Left colon (tissue), 2 donors: Measurements from ENCODE around the gene CIAO3. TPM values are rescaled to one million over a fixed set of nuclear protein-coding genes. Genes with fewer than 3 reads are reported as not detected.
A peak's percentile ranks its signal among the peaks of the same experiment; 100 is the strongest.
"Not testable (repeated sequence)": the region's sequence is repeated elsewhere in the genome, so short reads cannot be mapped to it uniquely, and the experiment has no call there.

ENCODE experiments used
- ATAC-seq: fragments of 200-7000 bp; cut with Tn5 transposase; one replicate; pipeline ENCODE4 v1.9.1; 2020; ENCODE audit warnings: mild to moderate bottlenecking, moderate library complexity
- DNase-seq, 2 donors: peaks; one replicate each; pipeline ENCODE4 v3.0.0-alpha.2; 2020
- intact Hi-C, 2 donors: fragments of 100-400 bp; cut with DNase I in 1 of 2; cut with micrococcal nuclease in 1 of 2; formaldehyde crosslinking; loops; one replicate each; pipeline versions ENCODE4 v1.11.2 to v1.14.0; 2022; cut with DNase I, micrococcal nuclease
- total RNA-seq, 2 donors: library from RNA; stranded (reverse); fragmentation: NEBNext Ultra II Directional; extraction: Animal tissue kit (Norgen Biotek cat#: 25700); gene quantifications; one replicate each; pipeline ENCODE4 v1.2.1, GENCODE V29; 2021
- donor health status: DM: no; HTN: no; CAD: no.
- donor health status: DM: yes; HTN: yes; CAD: no.

CIAO3 gene
- total RNA-seq, 2 donors from 2014 or later: 36.0 to 50.2 TPM

DNA sequence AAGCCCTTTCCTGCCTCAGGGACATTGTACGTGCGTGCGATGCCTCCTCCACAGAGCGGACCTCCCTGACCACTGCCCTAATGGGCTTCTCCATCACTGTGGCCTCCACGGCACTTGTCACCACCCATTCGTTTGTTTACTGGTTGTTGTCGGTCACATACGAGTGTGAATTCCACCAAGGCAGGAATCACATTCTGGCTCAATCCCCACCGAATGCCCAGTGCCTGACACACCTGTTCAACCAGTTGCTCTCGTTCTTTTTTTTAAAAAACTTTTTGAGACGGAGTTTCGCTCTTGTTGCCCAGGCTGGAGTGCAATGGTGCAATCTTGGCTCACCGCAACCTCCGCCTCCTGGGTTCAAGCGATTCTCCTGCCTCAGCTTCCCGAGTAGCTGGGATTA lies 49.6 kb downstream of the CIAO3 start:
- DNase-seq, ATAC-seq, intact Hi-C loops: not testable (repeated sequence)

DNA sequence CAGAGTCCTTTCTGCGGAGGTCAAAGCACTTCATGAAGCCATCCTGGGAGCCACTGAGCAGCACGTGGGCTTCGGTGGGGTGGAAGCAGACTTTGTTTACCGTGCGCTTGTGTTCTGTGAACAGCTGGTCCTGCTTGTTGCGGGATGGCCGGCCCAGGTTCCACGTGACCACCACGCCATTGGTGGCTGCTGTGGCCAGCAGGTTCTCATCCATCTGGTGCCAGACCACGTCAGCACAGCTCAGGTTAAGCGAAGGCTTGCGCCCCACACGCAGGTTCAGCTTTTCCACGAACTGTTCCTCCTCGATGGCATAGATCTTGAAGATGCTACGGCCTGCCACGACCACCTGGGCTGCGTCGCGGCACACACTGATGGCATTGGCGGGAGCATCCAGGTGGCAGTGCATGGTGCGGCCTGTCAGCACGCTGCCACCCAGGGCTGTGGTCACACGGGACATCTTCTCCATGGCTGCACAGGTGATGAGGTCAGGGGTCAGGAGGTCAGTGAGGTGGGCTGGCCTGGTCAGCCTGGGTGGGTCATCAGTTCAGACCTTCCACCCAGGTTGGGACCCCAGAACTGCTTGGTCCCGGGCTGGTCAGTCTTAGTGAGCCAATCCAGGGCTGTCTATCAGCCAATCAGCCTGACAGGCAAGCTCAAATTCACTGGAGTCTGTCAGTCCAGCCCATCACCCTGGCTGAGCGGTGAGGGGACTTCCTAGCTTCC lies 51.5 kb downstream of the CIAO3 start:
- intact Hi-C loops: no loop called here
- DNase-seq (no peak), ATAC-seq (peak; percentile 1)

DNA sequence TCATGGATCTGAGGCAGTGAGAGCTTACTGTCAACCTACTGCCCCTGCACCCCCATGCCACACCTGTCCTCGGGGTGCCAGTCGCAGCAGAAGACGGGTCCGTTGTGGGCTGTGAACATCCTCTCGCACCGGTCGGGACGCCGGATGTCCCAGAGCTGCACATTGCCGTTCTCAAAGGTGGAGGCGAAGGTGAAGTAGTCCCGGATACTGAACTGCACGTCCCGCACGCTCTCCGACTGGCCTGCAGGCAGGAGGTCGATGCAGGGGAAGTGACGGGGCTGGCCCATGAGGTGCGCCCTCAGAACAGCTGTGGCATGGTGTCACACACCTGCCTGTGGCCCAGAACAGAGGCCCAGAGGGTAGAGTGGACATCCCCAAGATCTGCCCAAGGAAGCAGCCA lies 53.3 kb downstream of the CIAO3 start:
- no peak for ATAC-seq
- DNase-seq: no peak
- intact Hi-C loops: no loop called here

DNA sequence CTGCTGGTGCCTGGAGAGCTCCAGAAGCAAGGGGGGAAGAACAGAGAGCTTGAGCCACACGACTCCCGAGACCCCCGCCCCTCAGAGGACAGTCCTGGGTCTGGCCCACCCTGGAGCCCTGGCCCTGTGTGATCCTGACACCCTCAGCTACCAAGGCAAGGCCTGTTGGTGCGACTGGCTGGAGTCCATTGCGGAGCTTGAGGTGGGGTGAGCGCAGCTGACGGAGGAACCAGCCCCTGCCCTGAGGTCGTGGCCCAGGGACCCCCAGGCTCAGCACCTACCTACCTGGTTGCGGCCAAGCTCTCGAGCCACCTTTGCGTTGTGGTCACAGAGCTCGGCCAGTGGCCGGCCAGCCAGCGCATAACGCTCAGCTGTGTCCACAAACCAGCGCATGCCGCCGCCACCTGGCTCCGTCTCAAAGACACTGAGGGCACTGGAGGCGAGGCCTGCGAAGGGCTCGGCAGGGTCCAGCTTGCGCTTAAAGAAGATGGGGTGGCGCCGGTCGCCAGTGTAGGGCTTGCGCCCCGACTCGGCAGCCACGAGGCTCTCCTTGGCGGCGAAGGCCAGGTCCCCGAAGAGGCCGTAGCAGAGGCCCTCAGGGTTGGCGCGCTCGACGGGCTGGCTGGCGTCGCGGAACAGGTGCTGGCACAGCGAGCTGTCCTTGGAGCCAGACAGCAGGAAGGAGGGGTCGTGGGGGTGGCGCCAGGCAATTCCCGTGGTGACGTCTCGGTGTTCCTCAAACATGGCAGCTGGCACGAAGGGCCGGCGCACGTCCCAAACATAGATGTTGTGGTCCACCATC lies 54.1 kb downstream of the CIAO3 start:
- DNase-seq (no peak), ATAC-seq (no peak)
- intact Hi-C loops: no loop called here

DNA sequence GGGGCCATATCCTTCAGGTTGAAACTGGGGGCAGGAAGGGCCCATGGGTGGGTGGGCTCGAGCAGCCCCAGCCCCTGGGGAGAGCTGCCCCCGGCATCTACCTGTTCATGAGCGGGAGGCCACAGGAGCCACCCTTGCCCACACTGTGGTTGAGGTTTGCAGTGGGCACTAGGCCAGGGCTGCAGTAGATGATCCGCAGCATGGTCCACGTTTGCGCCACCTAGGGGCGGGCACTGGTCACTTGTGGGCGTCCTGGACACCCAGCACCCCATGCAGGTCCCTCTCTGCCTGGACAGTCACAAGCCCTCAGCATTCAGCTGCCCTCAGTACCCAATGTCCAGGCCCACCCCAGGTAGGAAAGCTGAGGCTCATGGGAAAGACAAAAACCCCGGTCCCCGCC lies 54.8 kb downstream of the CIAO3 start:
- ATAC-seq: peak; percentile 13
- peak in 1 of 2 donors; percentile 72 for DNase-seq
- intact Hi-C loops: no loop called here

DNA sequence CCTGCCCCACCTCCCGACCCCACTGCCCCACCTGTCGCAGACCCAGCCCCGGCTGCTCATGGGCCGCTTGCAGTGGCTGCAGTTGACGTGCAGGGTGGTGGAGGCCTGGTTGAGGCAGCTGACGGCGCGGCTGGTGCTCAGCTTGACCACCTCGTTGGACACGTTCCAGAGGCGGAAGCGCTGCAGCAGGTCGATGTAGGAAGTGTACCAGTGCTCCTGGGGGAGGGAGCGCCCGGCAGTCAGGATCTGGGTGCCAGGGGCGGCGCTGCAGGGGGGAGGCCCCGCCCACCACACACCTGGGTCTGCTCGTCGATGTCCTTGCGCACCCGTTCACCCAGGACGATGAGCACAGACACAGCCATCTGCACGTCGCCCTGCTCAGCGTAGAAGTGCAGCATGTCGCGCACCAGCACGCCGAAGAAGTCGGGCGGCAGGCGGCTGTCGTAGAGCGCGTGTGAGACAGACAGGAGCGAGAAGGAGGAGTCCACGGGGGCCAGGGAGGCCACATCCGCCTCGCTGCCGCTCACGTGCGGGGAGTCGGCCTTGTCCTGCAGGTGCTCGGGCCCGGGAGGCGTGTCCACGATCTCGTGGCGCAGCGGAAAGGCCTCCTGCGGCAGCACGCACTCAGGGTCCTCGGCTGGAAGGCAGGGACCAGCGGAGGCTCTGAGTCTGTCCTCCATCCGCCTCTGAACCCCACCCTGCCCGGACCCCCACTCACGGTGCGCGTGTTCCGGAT lies 55.7 kb downstream of the CIAO3 start:
- no peak for ATAC-seq
- intact Hi-C loops: no loop called here
- DNase-seq: peak in 1 of 2 donors; percentile 46

DNA sequence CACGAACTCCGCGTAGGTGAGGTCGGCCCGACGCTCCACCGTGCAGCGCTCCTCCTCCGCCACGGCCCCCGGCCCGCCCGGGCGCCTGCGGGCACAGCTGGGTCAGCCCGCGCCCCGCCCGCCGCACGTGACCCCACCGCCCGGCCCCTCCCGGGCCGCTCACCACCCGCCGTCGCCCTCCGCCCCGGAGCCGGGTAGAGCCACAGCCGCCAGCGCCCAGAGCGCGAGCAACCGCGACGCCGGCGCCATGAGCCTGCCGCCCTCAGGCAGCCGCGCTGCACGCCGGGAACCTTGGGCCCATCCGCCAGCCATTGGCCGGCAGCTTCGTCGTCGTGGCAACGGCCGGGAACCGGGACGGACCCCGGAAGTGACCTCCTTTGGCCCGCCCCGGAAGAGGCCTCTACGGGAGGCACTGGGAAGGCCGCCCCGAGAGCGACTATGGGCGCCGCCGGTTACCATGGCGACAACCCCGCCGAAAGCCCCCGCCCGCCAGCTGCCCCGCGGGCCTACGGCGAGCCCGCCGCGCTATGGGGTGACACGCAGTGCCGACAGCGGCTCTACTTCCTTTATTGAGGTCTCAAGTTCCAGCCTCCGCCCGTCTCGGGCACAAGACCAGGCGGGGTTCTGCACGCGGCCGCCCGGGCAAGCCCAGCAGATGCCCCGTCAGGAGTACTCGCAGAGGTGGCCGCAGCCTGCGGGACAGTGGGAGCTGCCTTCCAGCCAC lies 56.6 kb downstream of the CIAO3 start, which contains the start of gene JMJD8:
JMJD8 (minus strand) TSS at position 264 of the 724 bp plus-strand sequence; CDS start at position 249, 15 bp downstream.
- intact Hi-C loops: no loop called here
- ATAC-seq (peak; percentile 69), DNase-seq (peak; percentile 97 to 99)

DNA sequence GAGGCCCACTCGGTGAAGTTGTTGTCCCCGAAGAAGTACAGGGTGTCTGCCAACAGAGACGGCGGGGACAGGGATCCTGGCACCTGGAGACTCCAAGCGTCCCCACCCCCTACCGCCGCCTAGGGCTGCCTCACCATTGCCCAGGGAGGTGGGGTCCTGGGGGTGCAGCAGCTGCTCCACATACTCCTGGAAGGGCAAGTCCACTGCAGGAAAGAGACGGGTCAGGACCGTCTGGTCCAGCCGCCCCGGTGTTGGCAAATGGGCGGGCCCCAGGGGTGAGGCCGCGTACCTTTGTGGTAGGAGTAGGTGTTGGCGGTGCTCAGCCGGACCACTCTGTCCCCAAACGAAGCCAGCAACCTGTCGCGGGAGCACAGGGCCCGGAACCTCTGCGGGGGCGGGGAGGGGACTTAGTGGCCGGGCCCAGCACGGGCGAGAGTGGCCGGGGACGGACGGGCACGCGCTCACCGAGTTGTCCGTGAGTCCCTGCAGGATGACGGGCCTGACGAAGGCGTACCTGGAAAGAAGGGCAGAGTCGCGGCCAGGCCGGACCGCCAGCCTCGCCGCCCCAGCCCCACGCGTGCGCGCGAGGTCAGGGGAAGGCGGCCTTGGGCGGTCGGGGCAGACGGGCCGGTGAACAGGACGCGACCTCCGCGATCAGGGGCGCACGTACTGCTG lies 57.3 kb downstream of the CIAO3 start:
- intact Hi-C loops: no loop called here
- ATAC-seq (no peak), DNase-seq (no peak)

DNA sequence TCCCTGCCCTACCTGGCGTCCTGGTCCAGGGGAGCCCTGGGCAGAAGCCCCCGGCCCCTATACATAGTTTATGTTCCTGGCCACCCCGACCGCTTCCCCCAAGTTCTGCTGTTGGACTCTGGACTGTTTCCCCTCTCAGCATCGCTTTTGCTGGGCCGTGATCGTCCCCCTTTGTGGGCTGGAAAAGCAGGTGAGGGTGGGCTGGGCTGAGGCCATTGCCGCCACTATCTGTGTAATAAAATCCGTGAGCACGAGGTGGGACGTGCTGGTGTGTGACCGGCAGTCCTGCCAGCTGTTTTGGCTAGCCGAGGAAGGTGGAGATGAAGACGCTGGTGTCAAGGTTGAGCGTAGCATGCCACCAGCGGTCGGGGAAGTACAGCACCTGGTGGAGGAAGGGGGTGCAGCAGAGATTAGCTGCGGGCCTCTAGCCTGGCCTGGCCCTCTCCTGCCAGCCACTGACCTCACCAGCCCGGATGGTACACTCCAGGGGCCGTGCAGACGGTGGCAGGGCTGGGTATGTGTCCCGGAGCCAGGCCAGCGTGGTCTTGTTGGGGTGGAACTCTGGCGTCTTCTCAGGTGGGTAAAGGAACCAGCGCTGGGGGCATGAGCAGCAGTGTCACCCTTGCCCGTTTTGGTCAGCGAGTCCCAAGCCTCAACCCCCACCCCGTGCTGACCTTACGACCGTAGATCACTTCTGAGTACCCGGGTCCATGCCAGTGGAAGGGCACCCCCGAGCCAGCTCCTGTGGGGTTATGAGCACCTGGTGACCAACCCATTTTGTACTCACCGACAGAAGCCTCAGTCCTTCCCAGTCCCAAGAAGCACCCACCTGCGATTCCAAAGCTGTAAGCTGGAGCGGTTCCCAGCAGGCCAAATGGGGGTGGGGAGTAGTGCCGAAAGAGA lies 58.1 kb downstream of the CIAO3 start:
- no peak for ATAC-seq
- intact Hi-C loops: no loop called here
- no peak for DNase-seq

DNA sequence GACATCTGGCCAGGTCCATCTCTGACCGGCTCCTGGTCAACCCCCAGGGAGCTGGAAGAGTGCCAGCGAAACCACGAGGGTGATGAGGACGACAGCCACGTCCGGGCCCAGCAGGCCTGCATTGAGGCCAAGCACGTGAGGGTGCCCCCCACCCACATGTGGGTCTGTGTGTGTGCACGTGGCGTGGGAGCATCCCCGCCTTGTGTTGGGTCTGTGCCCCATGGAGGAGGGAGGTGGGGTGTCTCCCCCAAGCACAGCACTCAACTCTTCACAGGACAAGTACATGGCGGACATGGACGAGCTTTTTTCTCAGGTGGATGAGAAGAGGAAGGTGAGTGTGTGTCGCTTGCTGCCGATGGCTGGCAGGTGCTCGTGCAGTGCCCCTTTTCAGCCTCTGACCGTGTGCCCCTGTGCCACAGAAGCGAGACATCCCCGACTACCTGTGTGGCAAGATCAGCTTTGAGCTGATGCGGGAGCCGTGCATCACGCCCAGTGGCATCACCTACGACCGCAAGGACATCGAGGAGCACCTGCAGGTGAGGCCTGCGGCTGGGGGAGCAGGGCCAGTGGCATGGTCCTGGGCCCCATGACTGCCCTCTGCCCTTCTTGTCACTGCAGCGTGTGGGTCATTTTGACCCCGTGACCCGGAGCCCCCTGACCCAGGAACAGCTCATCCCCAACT lies 58.9 kb downstream of the CIAO3 start:
- DNase-seq: no peak
- no peak for ATAC-seq
- intact Hi-C loops: no loop called here

DNA sequence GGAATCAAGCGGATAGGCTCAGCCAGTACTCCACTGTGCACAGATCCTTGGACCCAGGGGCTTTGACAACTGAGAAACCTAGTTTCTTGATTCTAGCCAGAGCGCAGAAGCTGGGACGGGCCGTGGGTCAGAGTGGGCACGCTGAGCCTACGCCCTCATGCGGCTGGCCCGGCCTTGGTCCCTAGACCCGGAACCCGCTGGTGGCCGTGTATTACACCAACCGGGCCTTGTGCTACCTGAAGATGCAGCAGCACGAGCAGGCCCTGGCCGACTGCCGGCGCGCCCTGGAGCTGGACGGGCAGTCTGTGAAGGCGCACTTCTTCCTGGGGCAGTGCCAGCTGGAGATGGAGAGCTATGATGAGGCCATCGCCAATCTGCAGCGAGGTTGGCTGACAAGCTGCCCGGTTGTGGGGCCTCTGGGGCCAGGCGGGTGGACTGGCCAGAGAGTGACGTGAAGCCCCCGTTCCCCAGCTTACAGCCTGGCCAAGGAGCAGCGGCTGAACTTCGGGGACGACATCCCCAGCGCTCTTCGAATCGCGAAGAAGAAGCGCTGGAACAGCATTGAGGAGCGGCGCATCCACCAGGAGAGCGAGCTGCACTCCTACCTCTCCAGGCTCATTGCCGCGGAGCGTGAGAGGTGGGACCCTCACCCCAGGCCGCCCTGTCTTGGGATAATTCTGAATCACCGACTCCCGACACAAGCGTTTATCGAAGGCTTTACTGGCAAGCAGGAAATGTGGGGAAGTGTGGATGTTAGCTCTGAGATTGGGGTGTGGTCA lies 59.6 kb downstream of the CIAO3 start:
- intact Hi-C loops: no loop called here
- ATAC-seq (no peak), DNase-seq (peak in 1 of 2 donors; percentile 65)

DNA sequence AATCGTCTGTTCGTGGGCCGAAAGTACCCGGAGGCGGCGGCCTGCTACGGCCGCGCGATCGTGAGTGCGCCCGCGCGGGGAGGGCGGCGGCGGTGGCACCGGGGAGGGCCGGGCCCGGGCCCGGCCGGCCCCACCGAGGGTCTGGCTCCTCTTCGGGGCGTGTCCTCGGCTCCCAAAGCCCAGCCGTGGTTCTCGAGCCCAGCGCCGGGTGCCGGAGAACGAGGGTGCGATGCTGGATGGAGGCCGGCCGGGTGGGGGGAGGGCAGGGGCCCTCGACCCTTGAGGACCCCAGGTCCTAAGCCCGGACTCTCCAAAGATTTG lies 60.2 kb downstream of the CIAO3 start:
- no peak for ATAC-seq
- no peak for DNase-seq
- intact Hi-C loops: no loop called here

DNA sequence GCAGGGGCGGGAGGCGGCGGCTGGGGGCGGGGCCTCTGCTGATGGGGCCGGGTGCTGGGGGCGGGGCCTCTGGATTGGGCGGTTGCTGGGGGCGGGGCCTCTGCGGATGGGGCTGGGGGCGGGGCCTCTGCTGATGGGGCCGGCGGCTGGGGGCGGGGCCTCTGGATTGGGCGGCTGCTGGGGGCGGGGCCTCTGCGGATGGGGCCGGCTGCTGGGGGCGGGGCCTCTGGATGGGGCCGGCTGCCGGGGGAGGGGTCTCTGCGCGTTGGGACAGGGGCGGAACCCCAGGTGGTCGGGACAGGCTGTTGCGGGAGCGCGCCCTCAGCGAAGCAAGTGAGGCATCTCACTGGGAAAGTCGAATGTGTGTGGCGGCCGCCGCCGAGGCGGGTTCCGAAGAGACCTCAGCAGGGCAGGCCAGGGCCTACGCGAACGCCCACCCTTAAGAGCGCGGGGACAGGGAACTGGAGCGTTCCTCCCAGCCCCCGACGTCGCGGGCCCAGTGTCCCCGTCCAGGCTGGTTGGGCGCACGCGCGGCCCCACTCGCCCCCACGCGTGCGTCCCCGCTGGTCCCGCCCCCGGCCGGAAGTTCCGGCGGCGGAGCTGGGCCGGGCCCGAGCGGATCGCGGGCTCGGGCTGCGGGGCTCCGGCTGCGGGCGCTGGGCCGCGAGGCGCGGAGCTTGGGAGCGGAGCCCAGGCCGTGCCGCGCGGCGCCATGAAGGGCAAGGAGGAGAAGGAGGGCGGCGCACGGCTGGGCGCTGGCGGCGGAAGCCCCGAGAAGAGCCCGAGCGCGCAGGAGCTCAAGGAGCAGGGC lies 60.8 kb downstream of the CIAO3 start, which contains the start of gene STUB1:
STUB1 (plus strand) TSS at position 597 of the 811 bp plus-strand sequence; CDS start at position 713, 116 bp downstream.
- peak; percentile 85 to 91 for DNase-seq
- peak; percentile 54 for ATAC-seq
- intact Hi-C loops: no loop called here
